ENCODE results near the gene FAM204A.

FAM204A gene

GRCh38 chr10:118300320-118300719, 41.8 kb downstream of the FAM204A start:
- H3K27me3 ChIP-seq (ENCODE audit: control insufficient read depth, insufficient read depth, low read length) = no peaks in the 10 kb centered on the region

GRCh38 chr10:118298787-118299186, 43.3 kb downstream of the FAM204A start:
- H3K4me3 ChIP-seq (ENCODE audit: low read length) = no peak overlapping the region
- H3K9ac ChIP-seq (ENCODE audit: low read length) = no peak overlapping the region
- H3K36me3 ChIP-seq (ENCODE audit: control insufficient read depth, insufficient read depth, low read length) = no peaks in the 10 kb centered on the region
- no peaks in the 10 kb centered on the region for H3K4me1 ChIP-seq (ENCODE audit: control insufficient read depth, insufficient read depth, low read length)
- no peaks in the 10 kb centered on the region for H3K27me3 ChIP-seq (ENCODE audit: control insufficient read depth, insufficient read depth, low read length)
- H3K9me3 ChIP-seq (ENCODE audit: control insufficient read depth, low read length) = no peaks in the 10 kb centered on the region

More at GRCh38 chr10:118300320-118300719, 41.8 kb downstream of the FAM204A start:
- Histone ChIP-seq H3K9me3 (ENCODE audit: control insufficient read depth, low read length) (no peaks in the 10 kb centered on the region), H3K36me3 (ENCODE audit: control insufficient read depth, insufficient read depth, low read length) (no peaks in the 10 kb centered on the region), H3K4me3 (ENCODE audit: low read length) (no peak overlapping the region), H3K9ac (ENCODE audit: low read length) (no peak overlapping the region), H3K4me1 (ENCODE audit: control insufficient read depth, insufficient read depth, low read length) (no peaks in the 10 kb centered on the region)

GRCh38 chr10:118291122-118291521, 51.0 kb downstream of the FAM204A start:
- H3K9me3 ChIP-seq (ENCODE audit: control insufficient read depth, low read length) = no peaks in the 10 kb centered on the region
- no peaks in the 10 kb centered on the region for H3K27me3 ChIP-seq (ENCODE audit: control insufficient read depth, insufficient read depth, low read length)
- no peak overlapping the region for H3K4me3 ChIP-seq (ENCODE audit: low read length)
- no peak overlapping the region for H3K9ac ChIP-seq (ENCODE audit: low read length)
- no peaks in the 10 kb centered on the region for H3K4me1 ChIP-seq (ENCODE audit: control insufficient read depth, insufficient read depth, low read length)
- no peaks in the 10 kb centered on the region for H3K36me3 ChIP-seq (ENCODE audit: control insufficient read depth, insufficient read depth, low read length)

- no peak overlapping the region for H3K9ac ChIP-seq (ENCODE audit: low read length)
- no peaks in the 10 kb centered on the region for H3K9me3 ChIP-seq (ENCODE audit: control insufficient read depth, low read length)
- H3K4me1 ChIP-seq (ENCODE audit: control insufficient read depth, insufficient read depth, low read length) = no peaks in the 10 kb centered on the region
- no peaks in the 10 kb centered on the region for H3K27me3 ChIP-seq (ENCODE audit: control insufficient read depth, insufficient read depth, low read length)
- no peak overlapping the region for H3K4me3 ChIP-seq (ENCODE audit: low read length)
- no peaks in the 10 kb centered on the region for H3K36me3 ChIP-seq (ENCODE audit: control insufficient read depth, insufficient read depth, low read length)
These were observed 51.6 kb downstream of the FAM204A start for GRCh38 chr10:118290471-118290995.

- Histone ChIP-seq H3K4me1 (ENCODE audit: control insufficient read depth, insufficient read depth, low read length) (no peaks in the 10 kb centered on the region), H3K9ac (ENCODE audit: low read length) (no peak overlapping the region), H3K4me3 (ENCODE audit: low read length) (no peak overlapping the region), H3K9me3 (ENCODE audit: control insufficient read depth, low read length) (no peaks in the 10 kb centered on the region), H3K27me3 (ENCODE audit: control insufficient read depth, insufficient read depth, low read length) (no peaks in the 10 kb centered on the region), H3K36me3 (ENCODE audit: control insufficient read depth, insufficient read depth, low read length) (no peaks in the 10 kb centered on the region)
These were observed 54.9 kb downstream of the FAM204A start for GRCh38 chr10:118287076-118287806.

- no peaks in the 10 kb centered on the region for H3K27me3 ChIP-seq (ENCODE audit: control insufficient read depth, insufficient read depth, low read length)
- H3K9ac ChIP-seq (ENCODE audit: low read length) = no peak overlapping the region
- no peaks in the 10 kb centered on the region for H3K4me1 ChIP-seq (ENCODE audit: control insufficient read depth, insufficient read depth, low read length)
- H3K36me3 ChIP-seq (ENCODE audit: control insufficient read depth, insufficient read depth, low read length) = no peaks in the 10 kb centered on the region
- no peaks in the 10 kb centered on the region for H3K9me3 ChIP-seq (ENCODE audit: control insufficient read depth, low read length)
- no peak overlapping the region for H3K4me3 ChIP-seq (ENCODE audit: low read length)
These were observed 55.9 kb downstream of the FAM204A start for GRCh38 chr10:118286051-118286838.

- Histone ChIP-seq H3K9me3 (ENCODE audit: control insufficient read depth, low read length) (no peaks in the 10 kb centered on the region), H3K36me3 (ENCODE audit: control insufficient read depth, insufficient read depth, low read length) (no peaks in the 10 kb centered on the region), H3K4me1 (ENCODE audit: control insufficient read depth, insufficient read depth, low read length) (no peaks in the 10 kb centered on the region), H3K9ac (ENCODE audit: low read length) (no peak overlapping the region), H3K4me3 (ENCODE audit: low read length) (no peak overlapping the region), H3K27me3 (ENCODE audit: control insufficient read depth, insufficient read depth, low read length) (no peaks in the 10 kb centered on the region)
These were observed 59.5 kb downstream of the FAM204A start for GRCh38 chr10:118282670-118283069.

GRCh38 chr10:118278649-118279048, 63.5 kb downstream of the FAM204A start:
- Histone ChIP-seq H3K4me1 (ENCODE audit: control insufficient read depth, insufficient read depth, low read length) (no peaks in the 10 kb centered on the region), H3K9ac (ENCODE audit: low read length) (no peak overlapping the region), H3K4me3 (ENCODE audit: low read length) (no peak overlapping the region), H3K36me3 (ENCODE audit: control insufficient read depth, insufficient read depth, low read length) (no peaks in the 10 kb centered on the region), H3K9me3 (ENCODE audit: control insufficient read depth, low read length) (no peaks in the 10 kb centered on the region), H3K27me3 (ENCODE audit: control insufficient read depth, insufficient read depth, low read length) (no peaks in the 10 kb centered on the region)

GRCh38 chr10:118277871-118278270, 64.3 kb downstream of the FAM204A start:
- Histone ChIP-seq H3K4me3 (ENCODE audit: low read length) (no peak overlapping the region), H3K27me3 (ENCODE audit: control insufficient read depth, insufficient read depth, low read length) (no peaks in the 10 kb centered on the region), H3K4me1 (ENCODE audit: control insufficient read depth, insufficient read depth, low read length) (no peaks in the 10 kb centered on the region), H3K36me3 (ENCODE audit: control insufficient read depth, insufficient read depth, low read length) (no peaks in the 10 kb centered on the region), H3K9ac (ENCODE audit: low read length) (no peak overlapping the region), H3K9me3 (ENCODE audit: control insufficient read depth, low read length) (no peaks in the 10 kb centered on the region)

GRCh38 chr10:118276727-118277126, 65.4 kb downstream of the FAM204A start:
- H3K9me3 ChIP-seq (ENCODE audit: control insufficient read depth, low read length) = no peaks in the 10 kb centered on the region
- H3K4me1 ChIP-seq (ENCODE audit: control insufficient read depth, insufficient read depth, low read length) = no peaks in the 10 kb centered on the region
- no peaks in the 10 kb centered on the region for H3K27me3 ChIP-seq (ENCODE audit: control insufficient read depth, insufficient read depth, low read length)
- no peak overlapping the region for H3K9ac ChIP-seq (ENCODE audit: low read length)
- H3K4me3 ChIP-seq (ENCODE audit: low read length) = no peak overlapping the region
- H3K36me3 ChIP-seq (ENCODE audit: control insufficient read depth, insufficient read depth, low read length) = no peaks in the 10 kb centered on the region

- H3K4me3 ChIP-seq (ENCODE audit: low read length) = no peak overlapping the region
- no peaks in the 10 kb centered on the region for H3K4me1 ChIP-seq (ENCODE audit: control insufficient read depth, insufficient read depth, low read length)
- no peak overlapping the region for H3K9ac ChIP-seq (ENCODE audit: low read length)
- H3K36me3 ChIP-seq (ENCODE audit: control insufficient read depth, insufficient read depth, low read length) = no peaks in the 10 kb centered on the region
- no peaks in the 10 kb centered on the region for H3K27me3 ChIP-seq (ENCODE audit: control insufficient read depth, insufficient read depth, low read length)
- no peaks in the 10 kb centered on the region for H3K9me3 ChIP-seq (ENCODE audit: control insufficient read depth, low read length)
These were observed 65.9 kb downstream of the FAM204A start for GRCh38 chr10:118276204-118276603.

GRCh38 chr10:118273662-118274061, 68.5 kb downstream of the FAM204A start:
- Histone ChIP-seq H3K4me3 (ENCODE audit: low read length) (no peak overlapping the region), H3K4me1 (ENCODE audit: control insufficient read depth, insufficient read depth, low read length) (no peaks in the 10 kb centered on the region), H3K9ac (ENCODE audit: low read length) (no peak overlapping the region), H3K9me3 (ENCODE audit: control insufficient read depth, low read length) (no peaks in the 10 kb centered on the region), H3K27me3 (ENCODE audit: control insufficient read depth, insufficient read depth, low read length) (no peaks in the 10 kb centered on the region), H3K36me3 (ENCODE audit: control insufficient read depth, insufficient read depth, low read length) (no peaks in the 10 kb centered on the region)
